ENCODE results near the gene HS3ST5. TPM values are rescaled to one million over a fixed set of nuclear protein-coding genes. Genes with fewer than 3 reads are reported as not detected.

HS3ST5 gene
- total RNA-seq, 1 experiment from 2014 or later, result 0.29 TPM

- Mint-ChIP-seq H3K4me1 (ENCODE audit: low read depth, unreplicated experiment) (peaks cover 26% of the 10 kb centered on the region), H3K9me3 (ENCODE audit: unreplicated experiment) (no peaks in the 10 kb centered on the region), H3K27me3 (ENCODE audit: insufficient read depth, unreplicated experiment) (no peaks in the 10 kb centered on the region), H3K36me3 (ENCODE audit: insufficient read depth, unreplicated experiment) (no peaks in the 10 kb centered on the region), H3K27ac (ENCODE audit: unreplicated experiment) (no peak overlapping the region), H3K4me3 (ENCODE audit: unreplicated experiment) (no peak overlapping the region)
- Histone ChIP-seq H3K4me3 (ENCODE audit: low read depth, low read length) (no peak overlapping the region), H3K9me3 (no peaks in the 10 kb centered on the region), H3K4me1 (peaks cover 36% of the 10 kb centered on the region), H3K27me3 (replicated peaks; ENCODE audit: control insufficient read depth, insufficient read depth, low read length) (no peaks in the 10 kb centered on the region), H3K36me3 (ENCODE audit: control insufficient read depth, insufficient read depth, low read length) (no peaks in the 10 kb centered on the region)
- DNase-seq, result peak in 1 of 2 experiments; percentile 13
- ChIA-PET POLR2A (interaction anchor here (0.8 kb wide), 1 partner anchor 25 kb away, joined by 4 read pairs; no protein-coding TSS in a partner anchor), CTCF (interaction anchor here (1.0 to 1.7 kb wide), 2 partner anchors 25 to 175 kb away, joined by 3 to 4 read pairs; no protein-coding TSS in a partner anchor)
- TF ChIP-seq CTCF (IDR thresholded peaks at IDR 0.05; ENCODE audit: insufficient read depth in 1 of 2, low read depth in 1 of 2, low read length in 1 of 2, severe bottlenecking in 1 of 2, unreplicated experiment in 1 of 2), result no peak
- intact Hi-C loops (cut with micrococcal nuclease; ENCODE audit: unreplicated experiment), result loop anchor here (1.0 to 2.0 kb wide), 2 partner anchors 133 to 174 kb away; no protein-coding TSS in a partner anchor
- no TSS peak for BruUV-seq (replicated peaks)
Measured at GRCh38 chr6:114169763-114170162, 173.1 kb downstream of the HS3ST5 start.

GRCh38 chr6:114167583-114168576, 174.9 kb downstream of the HS3ST5 start:
- intact Hi-C loops (cut with micrococcal nuclease; ENCODE audit: unreplicated experiment), result loop anchor here (1.0 to 2.0 kb wide), 4 partner anchors 23 to 135 kb away; no protein-coding TSS in a partner anchor
- CTCF ChIA-PET, result interaction anchor here (0.6 to 1.6 kb wide), 3 partner anchors 23 to 210 kb away, joined by 3 to 5 read pairs (median 3); no protein-coding TSS in a partner anchor
- DNase-seq, result peak; percentile 36 to 38

More at GRCh38 chr6:114167583-114168576, 174.9 kb downstream of the HS3ST5 start:
- Mint-ChIP-seq H3K9me3 (ENCODE audit: unreplicated experiment) (no peaks in the 10 kb centered on the region), H3K4me1 (ENCODE audit: low read depth, unreplicated experiment) (peaks cover 26% of the 10 kb centered on the region), H3K27me3 (ENCODE audit: insufficient read depth, unreplicated experiment) (no peaks in the 10 kb centered on the region), H3K4me3 (ENCODE audit: unreplicated experiment) (peak overlapping the region; percentile 52), H3K36me3 (ENCODE audit: insufficient read depth, unreplicated experiment) (no peaks in the 10 kb centered on the region), H3K27ac (ENCODE audit: unreplicated experiment) (peak overlapping the region; percentile 12)
- Histone ChIP-seq H3K4me1 (peaks cover 48% of the 10 kb centered on the region), H3K9me3 (no peaks in the 10 kb centered on the region), H3K27me3 (replicated peaks; ENCODE audit: control insufficient read depth, insufficient read depth, low read length) (no peaks in the 10 kb centered on the region), H3K4me3 (ENCODE audit: low read depth, low read length) (no peak overlapping the region), H3K36me3 (ENCODE audit: control insufficient read depth, insufficient read depth, low read length) (no peaks in the 10 kb centered on the region)
- TF ChIP-seq CTCF (IDR thresholded peaks at IDR 0.05; ENCODE audit: insufficient read depth in 1 of 2, low read depth in 1 of 2, low read length in 1 of 2, severe bottlenecking in 1 of 2, unreplicated experiment in 1 of 2), result no peak
- BruUV-seq (replicated peaks), result no TSS peak
- POLR2A ChIA-PET, result interaction anchor here (0.7 kb wide), 1 partner anchor 589 kb away, joined by 3 read pairs; no protein-coding TSS in a partner anchor
